HEK293T (cell line): Measurements from ENCODE around the gene FGFR1OP2.

Experiments used
- ARNT ChIP-seq: fragments of 450-650 bp; IDR thresholded peaks from 2 replicates; pipeline ENCODE4 v1.6.1; 2017; ENCODE audit warnings: mild to moderate bottlenecking
- CTBP1 ChIP-seq: fragments of 450-650 bp; IDR thresholded peaks from 2 replicates; pipeline ENCODE4 v1.6.1; 2016; ENCODE audit warnings: borderline replicate concordance
- FOXA1 ChIP-seq: fragments of 450-650 bp; IDR thresholded peaks from 2 replicates; pipeline ENCODE4 v1.6.1; 2016; ENCODE audit warnings: mild to moderate bottlenecking
- FOXK2 ChIP-seq: fragments of 450-650 bp; IDR thresholded peaks from 2 replicates; pipeline ENCODE4 v1.6.1; 2016; ENCODE audit warnings: mild to moderate bottlenecking
- FOXM1 ChIP-seq: fragments of 450-650 bp; IDR thresholded peaks from 2 replicates; pipeline ENCODE4 v1.6.1; 2017; ENCODE audit warnings: mild to moderate bottlenecking, borderline replicate concordance
- HDGF ChIP-seq: fragments of 450-650 bp; IDR thresholded peaks from 2 replicates; pipeline ENCODE4 v1.6.1; 2017; ENCODE audit warnings: antibody characterized with exemption, borderline replicate concordance
- SP1 ChIP-seq: fragments of 450-650 bp; IDR thresholded peaks from 2 replicates; pipeline ENCODE4 v1.6.1; 2017

DNA sequence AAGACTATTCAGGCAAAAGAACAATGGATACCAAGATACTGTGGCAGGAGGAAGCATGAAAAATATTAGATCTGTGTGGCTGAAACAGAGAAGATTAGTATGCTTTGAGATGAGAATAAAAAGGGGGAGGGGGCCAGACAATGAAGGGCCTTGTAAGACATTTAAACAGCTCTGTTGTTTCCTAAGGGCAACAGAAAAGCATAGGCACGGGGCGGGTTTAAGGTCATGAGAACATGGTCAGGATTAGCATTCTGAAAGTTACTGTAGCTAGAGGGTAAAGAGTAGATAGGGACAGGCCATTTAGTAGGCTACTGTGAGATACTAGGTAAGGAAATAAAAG is 19.1 kb upstream of the FGFR1OP2 start:
- TF ChIP-seq HDGF (no peak), FOXM1 (no peak), FOXA1 (no peak), ARNT (no peak), SP1 (no peak), CTBP1 (no peak), FOXK2 (no peak)
